Right atrium auricular region (tissue), 2 donors: ENCODE measurements around the gene SERPINB6. TPM values are rescaled to one million over a fixed set of nuclear protein-coding genes. Genes with fewer than 3 reads are reported as not detected.

Experiments
- DNase-seq: peaks from one replicate; pipeline ENCODE4 v3.0.0-alpha.2; 2019; ENCODE audit warnings: low spot score
- H3K27ac ChIP-seq, 2 donors: fragments of 200-600 bp; sonication (generic); 1 replicate in 1 of 2; 2 replicates in 1 of 2; pipeline ENCODE4 v1.5.1; 2016 to 2019
- H3K27me3 ChIP-seq, 2 donors: fragments of 200-600 bp; sonication (generic); one replicate each; pipeline versions ENCODE4 v1.5.1 to v1.6.0; 2017 to 2019
- H3K36me3 ChIP-seq: fragments of 200-600 bp; sonication (generic); one replicate; pipeline ENCODE4 v1.5.1; 2016
- H3K4me1 ChIP-seq, 2 donors: fragments of 200-600 bp; sonication (generic); one replicate each; pipeline versions ENCODE4 v1.5.1 to v1.6.0; 2017 to 2019
- H3K4me3 ChIP-seq, 2 donors: fragments of 200-600 bp; sonication (generic); 1 replicate in 1 of 2; 2 replicates in 1 of 2; pipeline ENCODE4 v1.5.1; 2017 to 2019; ENCODE audit warnings: mild to moderate bottlenecking in 1 of 2, moderate library complexity in 1 of 2
- H3K9me3 ChIP-seq, 2 donors: fragments of 200-600 bp; sonication (generic); one replicate each; pipeline ENCODE4 v1.5.1; 2019
- total RNA-seq, 2 donors: library from RNA; depleted of rRNA; stranded (reverse); fragments of >200 nt; gene quantifications; one replicate each; pipeline ENCODE4 v1.1.0, GENCODE V29; 2016
- TF ChIP-seq, protein P1 (sequence below), 2 donors: fragments of 200-600 bp; sonication (generic); IDR thresholded peaks; one replicate each; pipeline ENCODE4 v1.5.1; 2019; ENCODE audit warnings: antibody characterized with exemption in 2 of 2

Gene SERPINB6
- total RNA-seq, 2 donors from 2014 or later, result 181 to 184 TPM

DNA sequence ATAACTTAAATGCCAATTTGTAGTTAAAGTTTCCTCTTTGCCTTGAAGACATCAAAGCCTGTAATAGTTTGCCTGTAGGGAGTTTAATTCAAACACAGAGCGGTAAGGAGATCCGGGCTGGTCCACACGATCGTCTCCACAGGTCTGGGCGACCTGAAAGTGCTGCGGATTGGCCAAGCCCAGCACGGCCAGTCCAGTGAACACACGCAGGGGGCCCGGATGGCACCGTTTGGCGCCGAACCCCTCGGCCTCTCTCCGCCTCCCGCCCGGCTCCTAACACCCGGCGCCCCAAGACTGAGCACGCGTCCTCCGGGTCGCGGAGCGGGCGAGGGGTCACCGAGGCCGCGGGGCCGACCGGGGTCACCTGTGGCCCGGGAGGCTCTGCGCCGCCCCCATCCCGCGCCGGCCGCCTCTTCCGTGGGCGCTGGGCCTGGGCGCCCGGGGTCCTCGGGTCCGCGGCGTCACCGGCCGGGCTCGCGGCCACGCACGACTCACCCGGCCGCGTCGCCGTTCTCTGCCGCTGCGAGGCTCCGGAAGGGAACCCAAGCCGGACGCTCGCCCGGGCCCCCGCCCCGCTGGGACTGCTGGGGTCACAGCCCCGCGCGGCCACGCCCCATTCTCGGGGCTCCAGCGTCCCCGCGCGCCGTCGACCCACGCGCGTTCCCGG, 481 bp downstream of the SERPINB6 start:
- H3K4me1 ChIP-seq, result peaks cover 0 to 20% of the 10 kb centered on the region in 2 donors
- H3K36me3 ChIP-seq, result no peaks in the 10 kb centered on the region
- H3K9me3 ChIP-seq, result no peaks in the 10 kb centered on the region
- TF ChIP-seq, protein P1, sequence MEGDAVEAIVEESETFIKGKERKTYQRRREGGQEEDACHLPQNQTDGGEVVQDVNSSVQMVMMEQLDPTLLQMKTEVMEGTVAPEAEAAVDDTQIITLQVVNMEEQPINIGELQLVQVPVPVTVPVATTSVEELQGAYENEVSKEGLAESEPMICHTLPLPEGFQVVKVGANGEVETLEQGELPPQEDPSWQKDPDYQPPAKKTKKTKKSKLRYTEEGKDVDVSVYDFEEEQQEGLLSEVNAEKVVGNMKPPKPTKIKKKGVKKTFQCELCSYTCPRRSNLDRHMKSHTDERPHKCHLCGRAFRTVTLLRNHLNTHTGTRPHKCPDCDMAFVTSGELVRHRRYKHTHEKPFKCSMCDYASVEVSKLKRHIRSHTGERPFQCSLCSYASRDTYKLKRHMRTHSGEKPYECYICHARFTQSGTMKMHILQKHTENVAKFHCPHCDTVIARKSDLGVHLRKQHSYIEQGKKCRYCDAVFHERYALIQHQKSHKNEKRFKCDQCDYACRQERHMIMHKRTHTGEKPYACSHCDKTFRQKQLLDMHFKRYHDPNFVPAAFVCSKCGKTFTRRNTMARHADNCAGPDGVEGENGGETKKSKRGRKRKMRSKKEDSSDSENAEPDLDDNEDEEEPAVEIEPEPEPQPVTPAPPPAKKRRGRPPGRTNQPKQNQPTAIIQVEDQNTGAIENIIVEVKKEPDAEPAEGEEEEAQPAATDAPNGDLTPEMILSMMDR (IDR thresholded peaks at IDR 0.05), result no peak
- H3K4me3 ChIP-seq, result peak overlapping the region; percentile 82 to 90
- peak; percentile 81 for DNase-seq
- no peaks in the 10 kb centered on the region for H3K27me3 ChIP-seq
- peak overlapping the region; percentile 96 to 100 for H3K27ac ChIP-seq

DNA sequence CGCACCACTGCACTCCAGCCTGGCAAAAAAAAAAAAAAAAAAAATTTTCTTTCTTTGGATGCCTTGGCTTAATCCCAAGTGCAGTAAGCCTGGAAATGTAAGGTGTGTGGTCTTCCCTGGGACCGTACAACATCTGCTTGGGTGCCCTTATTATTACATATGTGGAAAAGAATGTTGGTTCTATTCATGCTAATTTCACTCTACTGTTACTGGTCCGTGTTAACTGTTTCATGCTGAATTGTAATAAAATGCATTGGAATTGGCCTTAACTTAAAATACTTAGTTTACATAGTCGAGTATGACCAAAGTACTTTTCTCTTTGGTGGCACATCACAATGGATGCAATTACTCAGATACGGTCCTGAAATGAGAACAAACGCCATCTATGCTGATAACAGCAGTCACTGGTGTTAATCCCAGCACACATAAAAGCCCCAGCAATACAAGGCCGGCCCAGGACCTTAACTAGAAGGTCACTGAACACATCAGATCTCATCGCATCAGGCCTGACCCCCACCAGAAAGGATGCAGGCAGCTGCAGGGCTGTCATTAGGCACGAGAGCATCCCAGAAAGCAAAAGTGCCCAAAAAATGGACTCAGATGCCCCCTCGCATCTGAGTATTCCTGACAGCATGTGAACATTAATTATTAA, 1.2 kb downstream of the SERPINB6 start:
- peak overlapping the region; percentile 96 to 100 for H3K27ac ChIP-seq
- H3K27me3 ChIP-seq, result no peaks in the 10 kb centered on the region
- H3K4me1 ChIP-seq, result peaks cover 0 to 20% of the 10 kb centered on the region in 2 donors
- H3K4me3 ChIP-seq, result peak overlapping the region; percentile 82 to 90
- TF ChIP-seq, protein P1 (IDR thresholded peaks at IDR 0.05), result no peak
- H3K9me3 ChIP-seq, result no peaks in the 10 kb centered on the region
- H3K36me3 ChIP-seq, result no peaks in the 10 kb centered on the region
- DNase-seq, result peak; percentile 56

DNA sequence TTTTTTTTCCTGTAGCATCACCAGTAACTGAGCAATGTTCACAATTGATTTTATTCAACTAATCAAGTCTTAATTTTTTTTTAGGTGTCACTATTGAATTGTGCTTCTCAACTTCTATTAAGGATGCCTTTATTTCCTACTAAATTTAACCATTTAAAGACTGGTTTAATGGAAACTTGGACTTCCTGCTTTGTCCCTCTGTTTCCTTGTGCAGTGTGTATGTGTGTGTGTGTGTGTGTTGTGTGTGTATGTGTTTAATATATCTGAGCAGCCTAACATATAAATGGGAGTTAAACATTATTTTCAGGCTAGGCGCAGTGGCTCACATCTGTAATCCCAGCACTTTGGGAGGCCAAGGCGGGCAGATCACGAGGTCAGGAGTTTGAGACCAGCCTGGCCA, 1.8 kb downstream of the SERPINB6 start:
- no peak overlapping the region for H3K4me3 ChIP-seq
- TF ChIP-seq, protein P1 (IDR thresholded peaks at IDR 0.05), result no peak

DNA sequence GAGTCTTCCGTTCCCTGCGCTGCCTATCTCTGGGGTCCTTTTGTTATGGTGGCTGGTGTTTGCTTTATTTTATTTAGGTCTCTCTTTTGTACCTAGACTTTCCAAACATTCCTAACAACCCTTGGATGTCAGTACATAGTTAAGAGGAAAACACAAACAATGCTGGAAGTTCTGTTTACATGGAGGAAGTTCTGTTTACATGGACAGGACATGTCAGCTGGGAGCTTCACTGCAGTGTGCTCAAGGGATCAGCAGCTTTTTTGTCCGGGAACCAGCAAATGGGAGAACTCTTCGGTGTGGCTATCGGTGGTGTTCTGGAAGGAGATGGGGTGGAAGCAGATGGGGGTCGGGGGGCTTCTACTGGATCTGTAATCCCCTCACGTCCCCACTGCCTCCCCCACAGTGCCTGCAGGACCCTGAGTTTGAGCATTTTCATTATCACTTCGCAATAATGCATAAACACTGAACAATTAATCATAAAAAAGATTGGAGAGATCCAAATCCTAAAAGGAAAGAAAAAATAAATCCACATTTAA, 2.7 kb downstream of the SERPINB6 start:
- TF ChIP-seq, protein P1 (IDR thresholded peaks at IDR 0.05), result no peak
- H3K4me1 ChIP-seq, result peaks cover 0 to 20% of the 10 kb centered on the region in 2 donors
- H3K27ac ChIP-seq, result peak overlapping the region; percentile 36 to 76
- H3K36me3 ChIP-seq, result no peaks in the 10 kb centered on the region
- no peak overlapping the region for H3K4me3 ChIP-seq
- no peaks in the 10 kb centered on the region for H3K9me3 ChIP-seq
- DNase-seq, result no peak
- H3K27me3 ChIP-seq, result no peaks in the 10 kb centered on the region

More for the DNA sequence above, 1.8 kb downstream of the SERPINB6 start:
- DNase-seq, result no peak
- Histone ChIP-seq H3K9me3 (no peaks in the 10 kb centered on the region), H3K36me3 (no peaks in the 10 kb centered on the region), H3K27ac (peak overlapping the region; percentile 96 to 100), H3K4me1 (peaks cover 0 to 20% of the 10 kb centered on the region in 2 donors), H3K27me3 (no peaks in the 10 kb centered on the region)

DNA sequence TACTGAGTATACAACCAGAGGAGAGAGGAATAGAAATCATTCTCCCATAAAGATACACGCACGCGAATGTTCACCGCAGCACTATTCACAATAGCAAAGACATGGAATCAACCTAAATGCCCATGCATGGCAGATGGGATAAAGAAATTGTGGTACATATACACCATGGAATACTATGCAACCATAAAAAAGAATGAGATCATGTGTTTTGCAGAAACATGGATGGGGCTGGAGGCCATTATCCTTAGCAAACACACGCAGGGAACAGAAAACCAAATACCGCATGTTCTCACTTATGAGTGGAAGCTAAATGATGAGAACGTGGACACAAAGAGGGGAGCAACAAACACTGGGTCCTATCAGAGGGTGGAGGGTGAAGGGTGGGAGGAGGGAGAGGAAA, 3.4 kb downstream of the SERPINB6 start:
- no peaks in the 10 kb centered on the region for H3K9me3 ChIP-seq
- no peaks in the 10 kb centered on the region for H3K27me3 ChIP-seq
- no peak overlapping the region for H3K4me3 ChIP-seq
- TF ChIP-seq, protein P1 (IDR thresholded peaks at IDR 0.05), result no peak
- DNase-seq, result no peak
- peaks cover 0 to 26% of the 10 kb centered on the region in 2 donors for H3K4me1 ChIP-seq
- H3K36me3 ChIP-seq, result no peaks in the 10 kb centered on the region
- H3K27ac ChIP-seq, result no peak overlapping the region
